ENCODE data around the gene ARL15. TPM values are rescaled to one million over a fixed set of nuclear protein-coding genes. Genes with fewer than 3 reads are reported as not detected.

The ARL15 gene
- total and polyA plus RNA-seq, 9 of the 15 experiments (the other 6 are each of a cell fraction or from before 2014, with no cell fraction given) = 18.5 to 80.4 (median 57.0) TPM

DNA sequence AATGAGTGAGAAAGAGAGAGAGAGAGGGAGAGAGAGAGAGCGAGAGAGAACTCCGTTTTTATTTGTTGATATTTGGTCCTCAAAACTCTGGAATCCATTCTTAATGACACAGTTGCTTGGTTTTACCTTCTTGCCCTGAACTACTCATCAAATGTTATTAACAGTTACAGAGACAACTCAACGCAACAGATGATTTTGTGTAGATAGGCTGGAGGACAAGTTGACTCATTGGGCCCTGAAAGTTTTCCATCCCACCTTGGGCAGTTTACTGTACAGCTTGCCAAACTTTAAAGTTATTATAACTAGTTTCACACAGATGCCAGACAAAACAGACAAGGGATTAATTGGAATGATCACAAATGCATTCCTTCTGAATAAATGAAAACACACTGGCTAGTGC lies 339.9 kb downstream of the ARL15 start (continued):
- TF ChIP-seq, protein P1, sequence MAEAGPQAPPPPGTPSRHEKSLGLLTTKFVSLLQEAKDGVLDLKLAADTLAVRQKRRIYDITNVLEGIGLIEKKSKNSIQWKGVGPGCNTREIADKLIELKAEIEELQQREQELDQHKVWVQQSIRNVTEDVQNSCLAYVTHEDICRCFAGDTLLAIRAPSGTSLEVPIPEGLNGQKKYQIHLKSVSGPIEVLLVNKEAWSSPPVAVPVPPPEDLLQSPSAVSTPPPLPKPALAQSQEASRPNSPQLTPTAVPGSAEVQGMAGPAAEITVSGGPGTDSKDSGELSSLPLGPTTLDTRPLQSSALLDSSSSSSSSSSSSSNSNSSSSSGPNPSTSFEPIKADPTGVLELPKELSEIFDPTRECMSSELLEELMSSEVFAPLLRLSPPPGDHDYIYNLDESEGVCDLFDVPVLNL (CRISPR knock-in tag; IDR thresholded peaks at IDR 0.05; ENCODE audit: low read depth) = no peak
- TF ChIP-seq ZNF785 (CRISPR knock-in tag; IDR thresholded peaks at IDR 0.05) (no peak), ZBED1 (IDR thresholded peaks at IDR 0.05) (no peak), ZKSCAN8 (CRISPR knock-in tag; IDR thresholded peaks at IDR 0.05) (no peak), SIX5 (IDR thresholded peaks at IDR 0.05; ENCODE audit: borderline replicate concordance in 1 of 2, insufficient read depth in 1 of 2, low read depth in 1 of 2, low read length in 2 of 2) (no peak), SRF (CRISPR knock-in tag; IDR thresholded peaks at IDR 0.05) (no peak)
- TF ChIP-seq, protein P2, sequence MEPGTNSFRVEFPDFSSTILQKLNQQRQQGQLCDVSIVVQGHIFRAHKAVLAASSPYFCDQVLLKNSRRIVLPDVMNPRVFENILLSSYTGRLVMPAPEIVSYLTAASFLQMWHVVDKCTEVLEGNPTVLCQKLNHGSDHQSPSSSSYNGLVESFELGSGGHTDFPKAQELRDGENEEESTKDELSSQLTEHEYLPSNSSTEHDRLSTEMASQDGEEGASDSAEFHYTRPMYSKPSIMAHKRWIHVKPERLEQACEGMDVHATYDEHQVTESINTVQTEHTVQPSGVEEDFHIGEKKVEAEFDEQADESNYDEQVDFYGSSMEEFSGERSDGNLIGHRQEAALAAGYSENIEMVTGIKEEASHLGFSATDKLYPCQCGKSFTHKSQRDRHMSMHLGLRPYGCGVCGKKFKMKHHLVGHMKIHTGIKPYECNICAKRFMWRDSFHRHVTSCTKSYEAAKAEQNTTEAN (CRISPR knock-in tag; IDR thresholded peaks at IDR 0.05) = no peak

DNA sequence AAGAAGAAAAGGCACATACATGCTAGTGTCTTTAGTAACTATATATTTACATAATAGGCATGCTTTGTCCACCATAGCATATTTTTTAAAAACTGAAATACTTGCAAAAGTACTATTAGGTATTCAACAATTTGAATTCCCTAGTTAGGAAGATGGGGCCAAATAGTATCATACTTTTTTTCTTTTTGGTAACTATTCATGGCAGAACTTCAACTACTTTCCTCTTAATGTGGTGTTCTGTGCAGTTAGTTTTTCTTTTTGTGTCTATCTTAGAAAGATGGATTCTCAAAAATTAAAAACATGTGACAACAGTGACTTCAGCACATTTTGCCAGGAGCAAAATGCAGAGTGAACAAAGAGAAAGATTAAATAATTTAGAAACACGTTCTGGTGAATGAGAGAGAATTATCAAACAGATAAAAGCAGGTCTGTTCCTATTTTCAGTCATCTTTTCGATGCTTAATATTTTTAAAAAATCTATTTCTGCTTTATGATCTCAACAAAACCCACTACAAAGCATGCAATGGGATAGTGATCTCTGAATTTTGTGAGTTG lies 341.1 kb downstream of the ARL15 start:
- POLR2A ChIA-PET = no interaction called here
- H3K9ac ChIP-seq (ENCODE audit: insufficient read depth in 1 of 2, low read depth in 2 of 2, low read length in 2 of 2) = no peak overlapping the region
- peaks cover 3% of the 10 kb centered on the region; the same call in 1 of the 3 replicates for H3K36me3 ChIP-seq (ENCODE audit: control insufficient read depth, insufficient read depth, low read length)
- no peaks in the 10 kb centered on the region for H3K27me3 ChIP-seq (ENCODE audit: control insufficient read depth in 2 of 2, insufficient read depth in 2 of 2, low read length in 2 of 2)
- peak; percentile 11 for FAIRE-seq
- in situ Hi-C loops (cut with MboI) = no loop called here
- no peaks in the 10 kb centered on the region for H3K79me2 ChIP-seq (ENCODE audit: control insufficient read depth, insufficient read depth, low read length)
- H3K27ac ChIP-seq (ENCODE audit: extremely low read depth, low read depth, low read length) = no peak overlapping the region
- H3K4me3 ChIP-seq = no peak overlapping the region
- no peaks in the 10 kb centered on the region for H3K9me3 ChIP-seq (replicated peaks; ENCODE audit: control insufficient read depth, insufficient read depth, low read depth, low read length)
- ATAC-seq = no peak
- no peak for DNase-seq (ENCODE audit: extremely low read depth in 1 of 4, low spot score in 3 of 4)
- CTCF ChIA-PET (ENCODE audit: low intra/inter-chr PET ratio) = no interaction called here
- intact Hi-C loops (cut with micrococcal nuclease) = loop anchor here (10.0 kb wide), 1 partner anchor 246 kb away; no protein-coding TSS in a partner anchor
- H3K4me1 ChIP-seq (replicated peaks in 1 of 2; ENCODE audit: control insufficient read depth in 2 of 2, insufficient read depth in 2 of 2, low read length in 2 of 2) = no peaks in the 10 kb centered on the region
- no peak overlapping the region for H2AFZ ChIP-seq (ENCODE audit: low read depth, low read length)
- no peaks in the 10 kb centered on the region for H4K20me1 ChIP-seq (replicated peaks; ENCODE audit: control insufficient read depth, insufficient read depth, low read length)
- no TSS peak for BruUV-seq (replicated peaks)
- no peaks in the 10 kb centered on the region for H3K9me1 ChIP-seq (ENCODE audit: control insufficient read depth, insufficient read depth, low read length)
- 66% methylated on average over 2 of the region's 2 CpGs for WGBS (ENCODE audit: insufficient coverage, low coverage, missing lambda C conversion rate)
- no peak overlapping the region for H3K4me2 ChIP-seq (ENCODE audit: insufficient read depth, low read length)
- TF ChIP-seq, protein P3, sequence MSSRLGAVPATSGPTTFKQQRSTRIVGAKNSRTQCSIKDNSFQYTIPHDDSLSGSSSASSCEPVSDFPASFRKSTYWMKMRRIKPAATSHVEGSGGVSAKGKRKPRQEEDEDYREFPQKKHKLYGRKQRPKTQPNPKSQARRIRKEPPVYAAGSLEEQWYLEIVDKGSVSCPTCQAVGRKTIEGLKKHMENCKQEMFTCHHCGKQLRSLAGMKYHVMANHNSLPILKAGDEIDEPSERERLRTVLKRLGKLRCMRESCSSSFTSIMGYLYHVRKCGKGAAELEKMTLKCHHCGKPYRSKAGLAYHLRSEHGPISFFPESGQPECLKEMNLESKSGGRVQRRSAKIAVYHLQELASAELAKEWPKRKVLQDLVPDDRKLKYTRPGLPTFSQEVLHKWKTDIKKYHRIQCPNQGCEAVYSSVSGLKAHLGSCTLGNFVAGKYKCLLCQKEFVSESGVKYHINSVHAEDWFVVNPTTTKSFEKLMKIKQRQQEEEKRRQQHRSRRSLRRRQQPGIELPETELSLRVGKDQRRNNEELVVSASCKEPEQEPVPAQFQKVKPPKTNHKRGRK (tag; IDR thresholded peaks at IDR 0.05) = no peak
- TF ChIP-seq, protein P4, sequence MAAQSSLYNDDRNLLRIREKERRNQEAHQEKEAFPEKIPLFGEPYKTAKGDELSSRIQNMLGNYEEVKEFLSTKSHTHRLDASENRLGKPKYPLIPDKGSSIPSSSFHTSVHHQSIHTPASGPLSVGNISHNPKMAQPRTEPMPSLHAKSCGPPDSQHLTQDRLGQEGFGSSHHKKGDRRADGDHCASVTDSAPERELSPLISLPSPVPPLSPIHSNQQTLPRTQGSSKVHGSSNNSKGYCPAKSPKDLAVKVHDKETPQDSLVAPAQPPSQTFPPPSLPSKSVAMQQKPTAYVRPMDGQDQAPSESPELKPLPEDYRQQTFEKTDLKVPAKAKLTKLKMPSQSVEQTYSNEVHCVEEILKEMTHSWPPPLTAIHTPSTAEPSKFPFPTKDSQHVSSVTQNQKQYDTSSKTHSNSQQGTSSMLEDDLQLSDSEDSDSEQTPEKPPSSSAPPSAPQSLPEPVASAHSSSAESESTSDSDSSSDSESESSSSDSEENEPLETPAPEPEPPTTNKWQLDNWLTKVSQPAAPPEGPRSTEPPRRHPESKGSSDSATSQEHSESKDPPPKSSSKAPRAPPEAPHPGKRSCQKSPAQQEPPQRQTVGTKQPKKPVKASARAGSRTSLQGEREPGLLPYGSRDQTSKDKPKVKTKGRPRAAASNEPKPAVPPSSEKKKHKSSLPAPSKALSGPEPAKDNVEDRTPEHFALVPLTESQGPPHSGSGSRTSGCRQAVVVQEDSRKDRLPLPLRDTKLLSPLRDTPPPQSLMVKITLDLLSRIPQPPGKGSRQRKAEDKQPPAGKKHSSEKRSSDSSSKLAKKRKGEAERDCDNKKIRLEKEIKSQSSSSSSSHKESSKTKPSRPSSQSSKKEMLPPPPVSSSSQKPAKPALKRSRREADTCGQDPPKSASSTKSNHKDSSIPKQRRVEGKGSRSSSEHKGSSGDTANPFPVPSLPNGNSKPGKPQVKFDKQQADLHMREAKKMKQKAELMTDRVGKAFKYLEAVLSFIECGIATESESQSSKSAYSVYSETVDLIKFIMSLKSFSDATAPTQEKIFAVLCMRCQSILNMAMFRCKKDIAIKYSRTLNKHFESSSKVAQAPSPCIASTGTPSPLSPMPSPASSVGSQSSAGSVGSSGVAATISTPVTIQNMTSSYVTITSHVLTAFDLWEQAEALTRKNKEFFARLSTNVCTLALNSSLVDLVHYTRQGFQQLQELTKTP (IDR thresholded peaks at IDR 0.05; ENCODE audit: low read depth in 1 of 2, partially characterized antibody in 2 of 2) = no peak
- TF ChIP-seq MED1 (CRISPR knock-in tag; IDR thresholded peaks at IDR 0.05; ENCODE audit: borderline replicate concordance) = no peak
- TF ChIP-seq, protein P5, sequence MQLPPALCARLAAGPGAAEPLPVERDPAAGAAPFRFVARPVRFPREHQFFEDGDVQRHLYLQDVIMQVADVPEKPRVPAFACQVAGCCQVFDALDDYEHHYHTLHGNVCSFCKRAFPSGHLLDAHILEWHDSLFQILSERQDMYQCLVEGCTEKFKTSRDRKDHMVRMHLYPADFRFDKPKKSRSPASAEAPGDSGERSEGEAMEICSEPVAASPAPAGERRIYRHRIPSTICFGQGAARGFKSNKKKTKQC (CRISPR knock-in tag; IDR thresholded peaks at IDR 0.05) = no peak

Data from K562 (cell line).